ENCODE results near the gene DDIT4. TPM values are rescaled to one million over a fixed set of nuclear protein-coding genes. Genes with fewer than 3 reads are reported as not detected.

Gene DDIT4
- total and polyA plus RNA-seq, 9 of the 15 experiments (the other 6 are each of a cell fraction or from before 2014, with no cell fraction given): 8.2 to 675 (median 159) TPM

- TF ChIP-seq CHD7 (IDR thresholded peaks at IDR 0.05; ENCODE audit: low read depth, low read length): no peak
- TF ChIP-seq RAD51 (IDR thresholded peaks at IDR 0.05; ENCODE audit: borderline replicate concordance, low read depth): no peak; the same call in 1 of the 2 replicates
- no peak for TF ChIP-seq USF1 (CRISPR knock-in tag; IDR thresholded peaks at IDR 0.05)
- no peak for TF ChIP-seq SMARCB1 (IDR thresholded peaks at IDR 0.05; ENCODE audit: insufficient read length, low read depth)
- TF ChIP-seq SNAPC5 (CRISPR knock-in tag; IDR thresholded peaks at IDR 0.05): no peak
- no peak for TF ChIP-seq ZNF146 (CRISPR knock-in tag; IDR thresholded peaks at IDR 0.05; ENCODE audit: unreplicated experiment)
- TF ChIP-seq, protein P1, sequence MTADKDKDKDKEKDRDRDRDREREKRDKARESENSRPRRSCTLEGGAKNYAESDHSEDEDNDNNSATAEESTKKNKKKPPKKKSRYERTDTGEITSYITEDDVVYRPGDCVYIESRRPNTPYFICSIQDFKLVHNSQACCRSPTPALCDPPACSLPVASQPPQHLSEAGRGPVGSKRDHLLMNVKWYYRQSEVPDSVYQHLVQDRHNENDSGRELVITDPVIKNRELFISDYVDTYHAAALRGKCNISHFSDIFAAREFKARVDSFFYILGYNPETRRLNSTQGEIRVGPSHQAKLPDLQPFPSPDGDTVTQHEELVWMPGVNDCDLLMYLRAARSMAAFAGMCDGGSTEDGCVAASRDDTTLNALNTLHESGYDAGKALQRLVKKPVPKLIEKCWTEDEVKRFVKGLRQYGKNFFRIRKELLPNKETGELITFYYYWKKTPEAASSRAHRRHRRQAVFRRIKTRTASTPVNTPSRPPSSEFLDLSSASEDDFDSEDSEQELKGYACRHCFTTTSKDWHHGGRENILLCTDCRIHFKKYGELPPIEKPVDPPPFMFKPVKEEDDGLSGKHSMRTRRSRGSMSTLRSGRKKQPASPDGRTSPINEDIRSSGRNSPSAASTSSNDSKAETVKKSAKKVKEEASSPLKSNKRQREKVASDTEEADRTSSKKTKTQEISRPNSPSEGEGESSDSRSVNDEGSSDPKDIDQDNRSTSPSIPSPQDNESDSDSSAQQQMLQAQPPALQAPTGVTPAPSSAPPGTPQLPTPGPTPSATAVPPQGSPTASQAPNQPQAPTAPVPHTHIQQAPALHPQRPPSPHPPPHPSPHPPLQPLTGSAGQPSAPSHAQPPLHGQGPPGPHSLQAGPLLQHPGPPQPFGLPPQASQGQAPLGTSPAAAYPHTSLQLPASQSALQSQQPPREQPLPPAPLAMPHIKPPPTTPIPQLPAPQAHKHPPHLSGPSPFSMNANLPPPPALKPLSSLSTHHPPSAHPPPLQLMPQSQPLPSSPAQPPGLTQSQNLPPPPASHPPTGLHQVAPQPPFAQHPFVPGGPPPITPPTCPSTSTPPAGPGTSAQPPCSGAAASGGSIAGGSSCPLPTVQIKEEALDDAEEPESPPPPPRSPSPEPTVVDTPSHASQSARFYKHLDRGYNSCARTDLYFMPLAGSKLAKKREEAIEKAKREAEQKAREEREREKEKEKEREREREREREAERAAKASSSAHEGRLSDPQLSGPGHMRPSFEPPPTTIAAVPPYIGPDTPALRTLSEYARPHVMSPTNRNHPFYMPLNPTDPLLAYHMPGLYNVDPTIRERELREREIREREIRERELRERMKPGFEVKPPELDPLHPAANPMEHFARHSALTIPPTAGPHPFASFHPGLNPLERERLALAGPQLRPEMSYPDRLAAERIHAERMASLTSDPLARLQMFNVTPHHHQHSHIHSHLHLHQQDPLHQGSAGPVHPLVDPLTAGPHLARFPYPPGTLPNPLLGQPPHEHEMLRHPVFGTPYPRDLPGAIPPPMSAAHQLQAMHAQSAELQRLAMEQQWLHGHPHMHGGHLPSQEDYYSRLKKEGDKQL (CRISPR knock-in tag; IDR thresholded peaks at IDR 0.05; ENCODE audit: borderline replicate concordance): no peak
Measured at GRCh38 chr10:72254813-72255568, 18.7 kb upstream of the DDIT4 start (continued).
